ENCODE data around the gene ZNF219. TPM values are rescaled to one million over a fixed set of nuclear protein-coding genes. Genes with fewer than 3 reads are reported as not detected.

The ZNF219 gene
- total RNA-seq (5.0 TPM), polyA plus RNA-seq (1 to 10 TPM; 1.1 to 1.9 (median 1.3) TPM)

DNA sequence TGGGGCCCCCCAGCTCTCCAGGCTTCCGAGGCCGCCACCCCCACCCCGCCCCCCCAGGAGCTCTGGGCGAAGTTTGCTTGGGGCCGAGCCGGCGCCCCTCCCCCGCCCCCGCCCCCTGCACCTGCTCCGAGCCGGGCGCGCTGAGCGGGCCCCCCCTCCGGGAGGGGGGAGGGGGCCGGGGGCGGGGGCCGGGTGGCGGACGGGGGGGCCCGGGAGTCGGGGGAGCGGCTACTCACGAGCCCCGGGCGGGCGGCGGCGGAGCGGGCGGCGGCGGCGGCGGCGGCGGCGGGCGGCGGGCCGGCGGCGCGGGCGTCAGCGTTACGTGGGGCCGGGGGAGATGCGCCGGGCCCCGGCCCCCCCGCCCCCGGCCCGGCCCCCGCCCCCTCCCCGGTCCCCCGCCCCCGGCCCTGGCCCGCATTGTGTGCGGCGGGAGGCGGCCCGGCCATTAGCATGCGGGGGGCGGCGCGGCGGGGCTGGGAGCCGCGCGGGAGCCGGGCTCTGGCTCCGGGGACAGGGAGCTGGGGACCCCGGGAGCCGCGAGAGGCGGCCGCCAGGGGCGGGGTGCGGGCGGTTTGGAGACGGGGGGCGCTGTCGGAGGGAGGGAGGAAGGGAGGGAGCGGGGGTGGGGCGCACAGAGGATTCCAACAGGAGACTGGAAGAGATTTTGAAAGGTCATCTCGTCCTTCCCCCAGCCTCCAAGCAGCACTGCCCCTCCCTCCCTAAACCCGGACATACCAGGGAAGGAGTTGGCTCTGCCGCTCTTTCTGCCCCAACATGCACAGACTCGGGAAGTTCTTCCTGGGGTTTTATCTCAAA lies at the start of gene ZNF219:
ZNF219 (minus strand) TSS at position 580 of the 816 bp plus-strand sequence. CDS start 5,064 bp downstream, outside the sequence.
- DNase-seq (peak in 1 of 3 donors; percentile 46), ATAC-seq (ENCODE audit: low read depth in 2 of 2) (peak; percentile 28 to 29)
- H3K27ac ChIP-seq (ENCODE audit: insufficient read depth, low read length, poor library complexity, severe bottlenecking): peak within 1 kb of the TSS; percentile 63
- Mint-ChIP-seq H3K27me3 (peaks cover 17% of the 10 kb centered on the region), H3K4me1 (peaks cover 12 to 28% (median 14%) of the 10 kb centered on the region in 4 donors), H3K36me3 (no peaks in the 10 kb centered on the region), H3K4me3 (peak within 1 kb of the TSS; percentile 86 to 96 (median 90)), H3K27ac (peak within 1 kb of the TSS; percentile 90 to 93 (median 90)), H3K9me3 (peaks cover 0 to 4% (median 0%) of the 10 kb centered on the region in 7 donors)
- H3K4me1 ChIP-seq (ENCODE audit: control insufficient read depth, insufficient read depth, low read length, poor library complexity, severe bottlenecking): peaks cover 21% of the 10 kb centered on the region
- peak within 1 kb of the TSS; percentile 71 for H3K4me3 ChIP-seq (ENCODE audit: low read depth, low read length)
- peaks cover 1% of the 10 kb centered on the region for H3K27me3 ChIP-seq (ENCODE audit: control insufficient read depth, insufficient read depth, low read length)
- H3K9me3 ChIP-seq (ENCODE audit: control insufficient read depth in 2 of 2, low read length in 2 of 2): no peaks in the 10 kb centered on the region
- H3K36me3 ChIP-seq (ENCODE audit: control insufficient read depth, insufficient read depth, low read length): no peaks in the 10 kb centered on the region

DNA sequence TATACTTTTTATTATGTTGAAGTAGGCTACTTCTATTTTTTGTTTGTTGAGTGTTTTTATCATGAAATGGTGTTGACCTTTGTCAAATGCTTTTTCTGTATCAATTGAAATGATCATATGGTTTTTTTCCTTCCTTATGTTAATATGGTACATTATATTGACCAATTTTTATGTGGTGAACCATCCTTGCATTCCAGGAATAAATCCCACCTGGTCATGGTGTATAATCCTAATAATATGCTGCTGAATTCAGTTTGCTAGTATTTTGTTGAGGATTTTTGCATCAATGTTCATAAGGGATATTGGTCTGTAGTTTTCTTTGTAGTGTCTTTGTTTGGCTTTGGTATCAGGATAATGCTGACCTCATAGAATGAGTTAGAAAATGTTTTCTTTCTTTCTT lies 47.0 kb upstream of the ZNF219 start:
- H3K4me1 Mint-ChIP-seq: no peaks in the 10 kb centered on the region

DNA sequence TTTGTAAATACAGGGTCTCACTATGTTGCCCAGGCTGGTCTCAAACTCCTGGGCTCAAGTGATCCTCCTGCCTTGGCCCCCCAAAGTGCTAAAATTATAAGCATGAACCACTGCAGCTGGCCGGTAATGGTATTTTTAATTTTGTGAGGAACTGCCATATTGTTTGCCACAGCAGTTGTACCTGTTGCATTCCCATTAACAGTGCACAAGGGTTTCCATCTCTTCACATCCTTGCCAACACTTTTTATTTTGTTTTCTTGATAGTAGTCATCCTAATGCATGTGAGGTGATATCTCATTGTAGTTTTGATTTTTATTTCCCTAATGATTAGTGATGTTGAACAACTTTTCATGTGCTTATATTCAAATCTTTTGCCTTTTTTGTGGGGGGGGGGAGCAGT lies 43.9 kb upstream of the ZNF219 start:
- Histone ChIP-seq H3K36me3 (ENCODE audit: control insufficient read depth, insufficient read depth, low read length) (no peaks in the 10 kb centered on the region), H3K4me1 (ENCODE audit: control insufficient read depth, insufficient read depth, low read length, poor library complexity, severe bottlenecking) (no peaks in the 10 kb centered on the region), H3K4me3 (ENCODE audit: low read depth, low read length) (no peak overlapping the region), H3K9me3 (ENCODE audit: control insufficient read depth in 2 of 2, low read length in 2 of 2) (peaks cover 13 to 15% of the 10 kb centered on the region in 2 experiments), H3K27ac (ENCODE audit: insufficient read depth, low read length, poor library complexity, severe bottlenecking) (no peak overlapping the region), H3K27me3 (ENCODE audit: control insufficient read depth, insufficient read depth, low read length) (peaks cover 5% of the 10 kb centered on the region)
- DNase-seq: no peak
- ATAC-seq (ENCODE audit: low read depth in 2 of 2): no peak
- H3K27me3 Mint-ChIP-seq: peaks cover 24% of the 10 kb centered on the region
- no peaks in the 10 kb centered on the region for H3K4me1 Mint-ChIP-seq
- H3K9me3 Mint-ChIP-seq: peaks cover 0 to 22% (median 4%) of the 10 kb centered on the region in 7 donors
- H3K4me3 Mint-ChIP-seq: no peak overlapping the region
- H3K36me3 Mint-ChIP-seq: no peaks in the 10 kb centered on the region
- H3K27ac Mint-ChIP-seq: no peak overlapping the region

More for the DNA sequence above, 47.0 kb upstream of the ZNF219 start:
- Mint-ChIP-seq H3K4me3 (no peak overlapping the region), H3K9me3 (peaks cover 0 to 22% (median 4%) of the 10 kb centered on the region in 7 donors), H3K36me3 (no peaks in the 10 kb centered on the region), H3K27me3 (peaks cover 32% of the 10 kb centered on the region), H3K27ac (no peak overlapping the region)
- no peaks in the 10 kb centered on the region for H3K4me1 ChIP-seq (ENCODE audit: control insufficient read depth, insufficient read depth, low read length, poor library complexity, severe bottlenecking)
- H3K27ac ChIP-seq (ENCODE audit: insufficient read depth, low read length, poor library complexity, severe bottlenecking): no peak overlapping the region
- H3K4me3 ChIP-seq (ENCODE audit: low read depth, low read length): no peak overlapping the region
- H3K36me3 ChIP-seq (ENCODE audit: control insufficient read depth, insufficient read depth, low read length): no peaks in the 10 kb centered on the region
- H3K9me3 ChIP-seq (ENCODE audit: control insufficient read depth in 2 of 2, low read length in 2 of 2): peaks cover 13 to 15% of the 10 kb centered on the region in 2 experiments
- ATAC-seq (ENCODE audit: low read depth in 2 of 2) (no peak), DNase-seq (no peak)
- H3K27me3 ChIP-seq (ENCODE audit: control insufficient read depth, insufficient read depth, low read length): peaks cover 6% of the 10 kb centered on the region

DNA sequence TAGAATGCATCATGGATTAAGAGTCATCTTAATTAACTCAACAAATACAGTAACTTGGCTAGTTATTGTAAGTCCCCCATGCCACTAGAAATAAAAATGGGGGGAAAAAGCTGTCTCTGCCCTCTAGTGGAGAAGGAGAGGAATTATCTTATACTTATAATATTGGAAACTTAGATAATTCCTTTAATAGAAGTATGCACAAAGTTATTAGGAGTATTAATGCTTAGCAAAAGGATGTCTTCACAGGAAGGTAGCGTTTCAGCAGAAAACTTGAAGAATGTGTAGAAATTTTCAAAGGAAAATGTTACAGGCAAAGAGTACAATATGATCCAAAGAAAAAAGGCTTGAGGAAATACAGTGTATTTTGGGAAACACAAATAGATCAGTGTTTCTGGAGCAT lies 37.6 kb upstream of the ZNF219 start:
- Histone ChIP-seq H3K27me3 (ENCODE audit: control insufficient read depth, insufficient read depth, low read length) (no peaks in the 10 kb centered on the region), H3K4me1 (ENCODE audit: control insufficient read depth, insufficient read depth, low read length, poor library complexity, severe bottlenecking) (no peaks in the 10 kb centered on the region), H3K9me3 (ENCODE audit: control insufficient read depth in 2 of 2, low read length in 2 of 2) (no peaks in the 10 kb centered on the region), H3K4me3 (ENCODE audit: low read depth, low read length) (no peak overlapping the region), H3K36me3 (ENCODE audit: control insufficient read depth, insufficient read depth, low read length) (no peaks in the 10 kb centered on the region), H3K27ac (ENCODE audit: insufficient read depth, low read length, poor library complexity, severe bottlenecking) (no peak overlapping the region)
- Mint-ChIP-seq H3K27me3 (peaks cover 13% of the 10 kb centered on the region), H3K4me3 (no peak overlapping the region), H3K9me3 (no peaks in the 10 kb centered on the region), H3K36me3 (no peaks in the 10 kb centered on the region), H3K27ac (no peak overlapping the region), H3K4me1 (peaks cover 0 to 1% (median 0%) of the 10 kb centered on the region in 4 donors)
- ATAC-seq (ENCODE audit: low read depth in 2 of 2): no peak
- DNase-seq: peak in 2 of 3 donors; percentile 12 to 15

DNA sequence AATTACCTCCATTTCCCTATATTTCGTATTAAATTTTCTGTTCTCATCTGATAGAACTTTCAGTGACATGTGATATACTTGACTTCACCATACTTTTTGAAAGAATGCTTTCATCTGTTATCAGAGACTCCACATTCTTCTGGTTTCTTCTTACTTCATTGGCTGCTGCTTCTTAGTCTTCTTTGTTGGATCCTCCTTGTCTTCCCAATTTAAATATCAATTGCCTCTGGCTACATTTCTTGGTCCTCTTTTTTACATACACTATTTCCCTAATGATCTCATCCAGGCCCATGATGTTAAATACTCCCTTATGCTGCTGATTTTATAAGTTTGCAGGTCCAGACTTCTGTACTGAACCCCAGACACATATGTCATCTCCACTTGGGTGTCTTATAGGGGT lies 35.4 kb upstream of the ZNF219 start:
- no peaks in the 10 kb centered on the region for H3K27me3 ChIP-seq (ENCODE audit: control insufficient read depth, insufficient read depth, low read length)
- no peaks in the 10 kb centered on the region for H3K36me3 ChIP-seq (ENCODE audit: control insufficient read depth, insufficient read depth, low read length)
- Mint-ChIP-seq H3K9me3 (no peaks in the 10 kb centered on the region), H3K4me3 (no peak overlapping the region), H3K27ac (no peak overlapping the region), H3K4me1 (peaks cover 0 to 1% (median 0%) of the 10 kb centered on the region in 4 donors), H3K36me3 (no peaks in the 10 kb centered on the region), H3K27me3 (peaks cover 14% of the 10 kb centered on the region)
- ATAC-seq (ENCODE audit: low read depth in 2 of 2): no peak
- DNase-seq: no peak
- no peaks in the 10 kb centered on the region for H3K9me3 ChIP-seq (ENCODE audit: control insufficient read depth in 2 of 2, low read length in 2 of 2)
- H3K27ac ChIP-seq (ENCODE audit: insufficient read depth, low read length, poor library complexity, severe bottlenecking): no peak overlapping the region
- H3K4me3 ChIP-seq (ENCODE audit: low read depth, low read length): no peak overlapping the region
- no peaks in the 10 kb centered on the region for H3K4me1 ChIP-seq (ENCODE audit: control insufficient read depth, insufficient read depth, low read length, poor library complexity, severe bottlenecking)

DNA sequence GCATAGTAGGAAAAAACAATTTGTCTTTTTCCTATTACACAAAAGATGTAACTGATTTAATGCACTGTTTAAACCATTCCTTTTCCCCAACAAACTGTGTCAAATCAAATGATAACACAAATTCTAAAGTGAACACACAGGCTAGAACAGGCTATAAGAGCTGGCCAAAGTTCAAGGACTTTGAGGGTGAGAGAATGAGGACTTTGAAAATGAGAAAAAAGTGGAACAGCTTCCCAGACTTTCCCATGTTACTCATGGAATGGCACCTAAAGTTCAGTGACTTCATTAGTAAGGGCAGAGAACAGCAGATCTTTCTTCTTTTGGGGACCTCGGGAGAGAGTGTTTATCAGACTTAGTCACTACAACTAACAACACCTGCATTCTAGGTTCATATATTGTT lies 25.0 kb upstream of the ZNF219 start:
- no peak overlapping the region for H3K27ac Mint-ChIP-seq
- no peak for ATAC-seq (ENCODE audit: low read depth in 2 of 2)
- Histone ChIP-seq H3K9me3 (ENCODE audit: control insufficient read depth in 2 of 2, low read length in 2 of 2) (peaks cover 0 to 6% of the 10 kb centered on the region in 2 experiments), H3K4me3 (ENCODE audit: low read depth, low read length) (no peak overlapping the region), H3K27ac (ENCODE audit: insufficient read depth, low read length, poor library complexity, severe bottlenecking) (no peak overlapping the region), H3K27me3 (ENCODE audit: control insufficient read depth, insufficient read depth, low read length) (peaks cover 23% of the 10 kb centered on the region), H3K36me3 (ENCODE audit: control insufficient read depth, insufficient read depth, low read length) (no peaks in the 10 kb centered on the region), H3K4me1 (ENCODE audit: control insufficient read depth, insufficient read depth, low read length, poor library complexity, severe bottlenecking) (no peaks in the 10 kb centered on the region)
- DNase-seq: no peak
- H3K4me1 Mint-ChIP-seq: peaks cover 0 to 4% (median 0%) of the 10 kb centered on the region in 4 donors
- peaks cover 0 to 5% (median 0%) of the 10 kb centered on the region in 7 donors for H3K9me3 Mint-ChIP-seq
- H3K27me3 Mint-ChIP-seq: peaks cover 60% of the 10 kb centered on the region
- H3K36me3 Mint-ChIP-seq: no peaks in the 10 kb centered on the region
- H3K4me3 Mint-ChIP-seq: no peak overlapping the region

DNA sequence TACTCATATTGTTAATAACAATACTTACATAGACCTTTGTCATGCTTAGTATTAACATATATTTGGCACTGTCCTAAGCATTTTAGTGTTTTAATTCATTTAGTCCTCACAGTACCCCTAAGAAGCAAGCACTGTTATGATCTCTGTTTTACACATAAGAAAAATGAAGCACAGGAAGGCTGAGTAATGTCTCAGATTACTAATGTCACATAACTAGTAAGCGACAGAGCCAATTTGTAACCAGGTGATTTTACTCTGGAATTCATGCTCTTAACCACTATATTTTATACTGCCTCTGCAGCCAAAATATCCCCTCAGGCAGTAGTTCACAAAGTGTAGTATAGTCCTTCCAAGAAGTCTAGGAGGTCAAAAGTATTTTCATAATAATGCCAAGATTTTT lies 22.7 kb upstream of the ZNF219 start:
- ATAC-seq (ENCODE audit: low read depth in 2 of 2) (no peak), DNase-seq (no peak)
- H3K27me3 Mint-ChIP-seq: peaks cover 37% of the 10 kb centered on the region
- H3K4me1 Mint-ChIP-seq: peaks cover 0 to 4% (median 0%) of the 10 kb centered on the region in 4 donors
- H3K36me3 ChIP-seq (ENCODE audit: control insufficient read depth, insufficient read depth, low read length): no peaks in the 10 kb centered on the region
- no peaks in the 10 kb centered on the region for H3K4me1 ChIP-seq (ENCODE audit: control insufficient read depth, insufficient read depth, low read length, poor library complexity, severe bottlenecking)
- H3K27ac Mint-ChIP-seq: no peak overlapping the region
- no peaks in the 10 kb centered on the region for H3K36me3 Mint-ChIP-seq
- no peak overlapping the region for H3K4me3 Mint-ChIP-seq
- no peak overlapping the region for H3K27ac ChIP-seq (ENCODE audit: insufficient read depth, low read length, poor library complexity, severe bottlenecking)
- peaks cover 0 to 5% (median 0%) of the 10 kb centered on the region in 7 donors for H3K9me3 Mint-ChIP-seq
- no peak overlapping the region for H3K4me3 ChIP-seq (ENCODE audit: low read depth, low read length)
- H3K9me3 ChIP-seq (ENCODE audit: control insufficient read depth in 2 of 2, low read length in 2 of 2): peaks cover 0 to 6% of the 10 kb centered on the region in 2 experiments
- peaks cover 9% of the 10 kb centered on the region for H3K27me3 ChIP-seq (ENCODE audit: control insufficient read depth, insufficient read depth, low read length)
